Esophagus muscularis mucosa (tissue), 4 donors: ENCODE results near the gene ASIC2. TPM values are rescaled to one million over a fixed set of nuclear protein-coding genes. Genes with fewer than 3 reads are reported as not detected.

ENCODE experiments used
- DNase-seq: peaks from one replicate; pipeline ENCODE4 v3.0.0-alpha.2; 2017; ENCODE audit errors: extremely low spot score
- H3K27ac ChIP-seq, 4 donors: fragments of 200-600 bp; sonication (generic); replicated peaks in 1 of 4; 1 replicate in 3 of 4; 2 replicates in 1 of 4; pipeline ENCODE4 v1.5.1; 2016 to 2019; ENCODE audit warnings: mild to moderate bottlenecking in 1 of 4
- H3K27me3 ChIP-seq, 4 donors: fragments of 200-600 bp; sonication (generic); one replicate each; pipeline versions ENCODE4 v1.5.1 to v1.6.0; 2016 to 2019
- H3K36me3 ChIP-seq, 4 donors: fragments of 200-600 bp; sonication (generic); one replicate each; pipeline ENCODE4 v1.5.1; 2016 to 2019
- H3K4me1 ChIP-seq, 4 donors: fragments of 200-600 bp; sonication (generic); one replicate each; pipeline ENCODE4 v1.5.1; 2016 to 2019
- H3K4me3 ChIP-seq, 4 donors: fragments of 200-600 bp; sonication (generic); 1 replicate in 2 of 4; 2 replicates in 2 of 4; pipeline ENCODE4 v1.5.1; 2016 to 2019; ENCODE audit warnings: mild to moderate bottlenecking in 4 of 4, moderate library complexity in 1 of 4
- H3K9me3 ChIP-seq, 4 donors: fragments of 200-600 bp; sonication (generic); 1 replicate in 3 of 4; 2 replicates in 1 of 4; pipeline ENCODE4 v1.5.1; 2016 to 2019
- EP300 ChIP-seq: sonication (generic); formaldehyde crosslinking; IDR thresholded peaks from one replicate; pipeline ENCODE4 v1.6.1; 2017; ENCODE audit warnings: antibody characterized with exemption
- POLR2A ChIP-seq: fragments of 450-650 bp; IDR thresholded peaks from one replicate; pipeline ENCODE4 v1.6.1; 2017; ENCODE audit warnings: antibody characterized with exemption, moderate library complexity, mild to moderate bottlenecking, low read depth
- POLR2AphosphoS5 ChIP-seq, 2 donors: sonication (generic); formaldehyde crosslinking; IDR thresholded peaks; one replicate each; pipeline ENCODE4 v1.6.1; 2017; ENCODE audit warnings: antibody characterized with exemption in 2 of 2
- WGBS: methylation state at CpG from one replicate; pipeline ENCODE4 v1.1.5; 2018; 5-methylcytosine and 5-hydroxymethylcytosine counted together
- intact Hi-C: fragments of 100-400 bp; cut with DNase I; formaldehyde crosslinking; loops from one replicate; pipeline ENCODE4 v1.15.1; 2023
- total RNA-seq, 4 donors: library from RNA; depleted of rRNA; stranded (reverse); fragments of >200 nt; gene quantifications; one replicate each; pipeline versions ENCODE4 v1.1.0 to v1.2.1, GENCODE V29; 2016
- TF ChIP-seq, protein P1 (sequence below), 3 experiments: fragments of 200-600 bp in 2 of 3; fragments of 450-650 bp in 1 of 3; sonication (generic) in 2 of 3; IDR thresholded peaks; one replicate each; pipeline ENCODE4 v1.5.1; 2017 to 2019; ENCODE audit warnings: antibody characterized with exemption in 3 of 3, mild to moderate bottlenecking in 2 of 3, moderate library complexity in 1 of 3

ASIC2 gene
- total RNA-seq, 4 donors from 2014 or later: 0.13 TPM; not detected in 3

DNA sequence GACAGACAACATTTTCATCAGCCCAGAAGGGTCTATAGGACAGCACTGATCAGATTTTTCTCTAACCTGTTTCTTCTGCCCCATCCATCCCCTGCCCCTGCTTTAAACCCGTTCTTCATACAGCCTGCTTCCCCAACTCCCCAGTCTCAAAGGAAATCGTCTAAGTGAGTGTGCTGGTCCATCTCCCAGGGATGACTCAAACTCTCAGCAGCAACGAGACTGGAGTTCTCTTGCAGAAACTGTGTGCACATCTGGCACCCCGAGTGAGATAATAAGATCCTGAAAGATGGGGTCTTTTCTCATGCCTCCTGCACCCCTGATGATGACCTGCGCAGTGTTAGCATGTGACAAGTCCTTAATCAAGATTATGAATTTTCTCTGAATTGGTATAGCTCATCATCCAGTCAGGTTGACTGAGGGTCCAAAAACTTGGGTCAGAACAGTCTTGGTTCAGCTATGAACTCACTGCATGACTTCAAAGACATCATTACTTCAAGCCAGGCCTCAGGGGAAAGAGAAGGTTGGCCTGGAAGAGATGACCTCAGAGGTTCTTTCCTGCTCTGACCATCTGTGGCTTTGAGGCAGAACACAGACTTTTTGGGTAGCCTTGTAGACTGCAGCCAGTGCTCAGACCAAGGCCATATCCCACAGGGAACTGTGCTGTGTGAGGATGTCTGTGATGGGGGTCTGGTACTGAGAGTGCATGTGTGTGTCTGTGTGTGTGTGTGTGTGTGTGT is 183.6 kb downstream of the ASIC2 start:
- H3K27me3 ChIP-seq: peaks cover 0 to 21% (median 0%) of the 10 kb centered on the region in 4 donors
- intact Hi-C loops: no loop called here
- H3K36me3 ChIP-seq: no peaks in the 10 kb centered on the region
- no peak overlapping the region for H3K4me3 ChIP-seq
- TF ChIP-seq, protein P1, sequence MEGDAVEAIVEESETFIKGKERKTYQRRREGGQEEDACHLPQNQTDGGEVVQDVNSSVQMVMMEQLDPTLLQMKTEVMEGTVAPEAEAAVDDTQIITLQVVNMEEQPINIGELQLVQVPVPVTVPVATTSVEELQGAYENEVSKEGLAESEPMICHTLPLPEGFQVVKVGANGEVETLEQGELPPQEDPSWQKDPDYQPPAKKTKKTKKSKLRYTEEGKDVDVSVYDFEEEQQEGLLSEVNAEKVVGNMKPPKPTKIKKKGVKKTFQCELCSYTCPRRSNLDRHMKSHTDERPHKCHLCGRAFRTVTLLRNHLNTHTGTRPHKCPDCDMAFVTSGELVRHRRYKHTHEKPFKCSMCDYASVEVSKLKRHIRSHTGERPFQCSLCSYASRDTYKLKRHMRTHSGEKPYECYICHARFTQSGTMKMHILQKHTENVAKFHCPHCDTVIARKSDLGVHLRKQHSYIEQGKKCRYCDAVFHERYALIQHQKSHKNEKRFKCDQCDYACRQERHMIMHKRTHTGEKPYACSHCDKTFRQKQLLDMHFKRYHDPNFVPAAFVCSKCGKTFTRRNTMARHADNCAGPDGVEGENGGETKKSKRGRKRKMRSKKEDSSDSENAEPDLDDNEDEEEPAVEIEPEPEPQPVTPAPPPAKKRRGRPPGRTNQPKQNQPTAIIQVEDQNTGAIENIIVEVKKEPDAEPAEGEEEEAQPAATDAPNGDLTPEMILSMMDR (IDR thresholded peaks at IDR 0.05): no peak
- TF ChIP-seq POLR2A: no peak
- TF ChIP-seq EP300: no peak
- TF ChIP-seq POLR2AphosphoS5 (IDR thresholded peaks at IDR 0.05): no peak
- DNase-seq: no peak
- H3K27ac ChIP-seq: no peak overlapping the region
- H3K9me3 ChIP-seq: no peaks in the 10 kb centered on the region
- WGBS: 75% methylated on average over 5 of the region's 5 CpGs
- H3K4me1 ChIP-seq: peaks cover 0 to 15% (median 13%) of the 10 kb centered on the region in 4 donors

DNA sequence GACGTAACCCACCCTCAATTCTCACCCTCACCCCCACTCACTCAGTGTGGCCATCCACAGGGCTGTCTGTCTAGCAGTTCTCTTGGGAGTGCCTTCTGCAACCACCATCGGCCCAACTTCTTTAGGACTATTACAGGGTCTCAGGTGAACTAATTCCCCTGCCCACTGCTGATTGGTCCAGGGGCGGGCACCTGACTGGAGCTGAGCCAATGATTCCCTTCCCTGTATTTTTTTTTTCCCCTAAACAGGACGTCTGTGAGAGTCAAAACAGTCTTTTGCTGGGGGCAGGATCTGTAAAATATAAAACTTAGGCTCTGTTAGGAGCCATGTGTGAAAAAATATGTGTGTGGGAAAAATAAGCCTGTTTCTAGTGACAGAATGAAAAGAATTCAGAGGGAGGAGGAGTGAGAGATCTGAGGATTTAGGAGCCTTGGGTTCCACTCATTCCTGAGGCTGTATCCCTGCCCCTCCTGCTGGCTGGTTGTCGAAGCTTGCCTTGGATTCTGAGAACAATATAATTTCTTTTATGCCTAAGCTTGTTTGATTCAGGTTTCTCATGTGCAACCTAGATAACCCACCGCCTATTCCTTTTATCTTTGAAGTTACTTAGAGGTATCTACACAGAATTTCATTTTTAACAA is 186.4 kb downstream of the ASIC2 start:
- TF ChIP-seq POLR2AphosphoS5 (IDR thresholded peaks at IDR 0.05) (no peak), EP300 (no peak), POLR2A (no peak)
- TF ChIP-seq, protein P1 (IDR thresholded peaks at IDR 0.05): no peak
- DNase-seq: no peak
- intact Hi-C loops: no loop called here
- no peaks in the 10 kb centered on the region for H3K36me3 ChIP-seq
- no peaks in the 10 kb centered on the region for H3K4me1 ChIP-seq
- H3K27ac ChIP-seq: no peak overlapping the region
- 70% methylated on average over 6 of the region's 6 CpGs for WGBS
- H3K27me3 ChIP-seq: peaks cover 0 to 21% (median 0%) of the 10 kb centered on the region in 4 donors
- H3K9me3 ChIP-seq: no peaks in the 10 kb centered on the region
- H3K4me3 ChIP-seq: no peak overlapping the region

DNA sequence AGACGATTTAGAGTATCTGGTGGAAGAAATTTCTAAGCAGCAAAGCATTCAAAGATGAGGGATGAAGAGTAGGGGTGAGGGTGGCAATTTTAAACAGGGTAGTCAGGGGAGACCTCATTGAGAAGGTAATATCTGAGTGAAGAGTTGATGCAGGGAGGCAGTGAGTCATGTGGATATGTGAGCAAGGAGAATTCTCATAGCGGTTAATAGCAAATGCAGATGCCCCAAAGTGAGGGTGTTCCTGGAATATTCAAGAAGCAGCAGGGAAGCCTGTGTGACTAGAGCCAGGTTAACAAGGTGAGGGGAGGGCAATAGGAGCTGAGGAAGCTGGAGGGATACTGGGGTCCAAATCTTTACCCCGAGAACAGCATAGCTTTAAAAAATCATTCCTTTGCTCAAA is 187.2 kb downstream of the ASIC2 start:
- intact Hi-C loops: no loop called here
- TF ChIP-seq POLR2AphosphoS5 (IDR thresholded peaks at IDR 0.05): no peak
- TF ChIP-seq POLR2A: no peak
- no peak for TF ChIP-seq EP300
- TF ChIP-seq, protein P1 (IDR thresholded peaks at IDR 0.05): no peak
- Histone ChIP-seq H3K36me3 (no peaks in the 10 kb centered on the region), H3K9me3 (no peaks in the 10 kb centered on the region), H3K27me3 (peaks cover 0 to 21% (median 0%) of the 10 kb centered on the region in 4 donors), H3K4me3 (no peak overlapping the region), H3K4me1 (no peaks in the 10 kb centered on the region), H3K27ac (no peak overlapping the region)
- DNase-seq: no peak
- WGBS: 89% methylated on average over 3 of the region's 3 CpGs

DNA sequence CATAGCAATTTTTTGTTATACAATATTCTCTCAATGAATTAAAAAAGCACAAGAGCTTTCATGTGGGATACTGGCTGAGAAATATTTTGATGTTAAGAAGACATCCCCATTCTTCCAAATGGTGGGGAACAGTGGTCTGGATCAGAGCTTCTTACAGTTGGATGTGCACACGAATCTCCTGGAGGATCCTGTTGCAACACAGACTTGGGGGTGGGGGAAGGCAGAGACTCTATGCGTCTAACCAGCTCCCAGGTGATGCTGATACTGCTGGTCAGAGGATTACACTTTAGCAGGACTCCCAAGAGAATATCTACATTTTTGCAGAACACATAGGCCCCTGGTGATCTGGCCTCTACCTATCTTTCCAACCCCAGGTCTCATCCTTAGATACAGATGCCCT is 193.2 kb downstream of the ASIC2 start:
- Histone ChIP-seq H3K4me1 (no peaks in the 10 kb centered on the region), H3K4me3 (no peak overlapping the region), H3K27ac (no peak overlapping the region), H3K27me3 (peaks cover 0 to 20% (median 0%) of the 10 kb centered on the region in 4 donors), H3K36me3 (no peaks in the 10 kb centered on the region), H3K9me3 (no peaks in the 10 kb centered on the region)
- intact Hi-C loops: loop anchor here (10.0 kb wide), 1 partner anchor 65 kb away; no protein-coding TSS in a partner anchor
- no peak for DNase-seq
- 79% methylated on average over 2 of the region's 2 CpGs for WGBS
- TF ChIP-seq, protein P1 (IDR thresholded peaks at IDR 0.05): no peak
- TF ChIP-seq EP300: no peak
- no peak for TF ChIP-seq POLR2AphosphoS5 (IDR thresholded peaks at IDR 0.05)
- no peak for TF ChIP-seq POLR2A
